ENCODE results near the gene THSD8. TPM values are rescaled to one million over a fixed set of nuclear protein-coding genes. Genes with fewer than 3 reads are reported as not detected.
"Not testable (repeated sequence)": the region's sequence is repeated elsewhere in the genome, so short reads cannot be mapped to it uniquely, and the experiment has no call there.

Gene THSD8
- total RNA-seq, 1 donor from 2014 or later, result not detected

GRCh38 chr19:12792051-12792852 is 9.6 kb upstream of the THSD8 start:
- DNase-seq (ENCODE audit: low read depth), result peak; percentile 76

GRCh38 chr19:12792853-12793289 is 9.0 kb upstream of the THSD8 start:
- no peak for DNase-seq (ENCODE audit: low read depth)

- DNase-seq (ENCODE audit: low read depth), result peak; percentile 95
These were observed 8.3 kb upstream of the THSD8 start for GRCh38 chr19:12793290-12794195.

GRCh38 chr19:12794196-12794941 is 7.5 kb upstream of the THSD8 start:
- DNase-seq (ENCODE audit: low read depth), result peak; percentile 38

- peak; percentile 9 for DNase-seq (ENCODE audit: low read depth)
These were observed 6.9 kb upstream of the THSD8 start for GRCh38 chr19:12794971-12795381.

GRCh38 chr19:12796146-12797071 is 5.5 kb upstream of the THSD8 start:
- peak; percentile 84 for DNase-seq (ENCODE audit: low read depth)

- no peak for DNase-seq (ENCODE audit: low read depth)
These were observed 4.7 kb upstream of the THSD8 start for GRCh38 chr19:12797141-12797587.

GRCh38 chr19:12797607-12798006 is 4.3 kb upstream of the THSD8 start:
- not testable (repeated sequence) for DNase-seq (ENCODE audit: low read depth)

- no peak for DNase-seq (ENCODE audit: low read depth)
These were observed 2.0 kb upstream of the THSD8 start for GRCh38 chr19:12799742-12800465.

- no peak for DNase-seq (ENCODE audit: low read depth)
These were observed 1.5 kb upstream of the THSD8 start for GRCh38 chr19:12800466-12800770.

GRCh38 chr19:12800923-12801465 is 875 bp upstream of the THSD8 start:
- no peak for DNase-seq (ENCODE audit: low read depth)

- no peak for DNase-seq (ENCODE audit: low read depth)
These were observed 618 bp downstream of the THSD8 start for GRCh38 chr19:12802267-12803106.

- DNase-seq (ENCODE audit: low read depth), result no peak
These were observed 2.2 kb downstream of the THSD8 start for GRCh38 chr19:12804051-12804450.

- peak; percentile 90 for DNase-seq (ENCODE audit: low read depth)
These were observed 4.6 kb downstream of the THSD8 start, which contains the start of gene RNASEH2A for GRCh38 chr19:12806242-12807081. RNASEH2A (plus strand) TSS chr19:12806584; CDS start chr19:12806674, 90 bp downstream.

- no peak for DNase-seq (ENCODE audit: low read depth)
These were observed 13.2 kb downstream of the THSD8 start for GRCh38 chr19:12815088-12815487.

GRCh38 chr19:12817188-12817587 is 15.3 kb downstream of the THSD8 start:
- DNase-seq (ENCODE audit: low read depth), result not testable (repeated sequence)

- not testable (repeated sequence) for DNase-seq (ENCODE audit: low read depth)
These were observed 15.9 kb downstream of the THSD8 start for GRCh38 chr19:12817810-12818209.

All from myocyte (in vitro differentiated cells).